GM23248 (cell line): ENCODE data around the gene GPX1.
"Not testable (repeated sequence)": the region's sequence is repeated elsewhere in the genome, so short reads cannot be mapped to it uniquely, and the experiment has no call there.

Experiments used
- EZH2 ChIP-seq: fragments of 200-600 bp; sonication (generic); IDR thresholded peaks from 2 replicates; pipeline ENCODE4 v1.6.1; 2018; ENCODE audit warnings: antibody characterized with exemption, mild to moderate bottlenecking; ENCODE audit not compliant: insufficient read depth, poor library complexity, severe bottlenecking
- EZH2phosphoT487 ChIP-seq: fragments of 200-600 bp; sonication (generic); IDR thresholded peaks from 2 replicates; pipeline ENCODE4 v1.6.1; 2018; ENCODE audit warnings: antibody characterized with exemption, moderate library complexity, mild to moderate bottlenecking, low read depth; ENCODE audit not compliant: insufficient read depth

- TF ChIP-seq EZH2, EZH2phosphoT487: not testable (repeated sequence)
These were observed 1.1 kb downstream of the GPX1 start for GRCh38 chr3:49357095-49357442.
